ENCODE measurements around the gene UBAP2.

- no peak for TF ChIP-seq EZH2phosphoT487 (IDR thresholded peaks at IDR 0.05; ENCODE audit: borderline replicate concordance, low read length)
- TF ChIP-seq, protein P1, sequence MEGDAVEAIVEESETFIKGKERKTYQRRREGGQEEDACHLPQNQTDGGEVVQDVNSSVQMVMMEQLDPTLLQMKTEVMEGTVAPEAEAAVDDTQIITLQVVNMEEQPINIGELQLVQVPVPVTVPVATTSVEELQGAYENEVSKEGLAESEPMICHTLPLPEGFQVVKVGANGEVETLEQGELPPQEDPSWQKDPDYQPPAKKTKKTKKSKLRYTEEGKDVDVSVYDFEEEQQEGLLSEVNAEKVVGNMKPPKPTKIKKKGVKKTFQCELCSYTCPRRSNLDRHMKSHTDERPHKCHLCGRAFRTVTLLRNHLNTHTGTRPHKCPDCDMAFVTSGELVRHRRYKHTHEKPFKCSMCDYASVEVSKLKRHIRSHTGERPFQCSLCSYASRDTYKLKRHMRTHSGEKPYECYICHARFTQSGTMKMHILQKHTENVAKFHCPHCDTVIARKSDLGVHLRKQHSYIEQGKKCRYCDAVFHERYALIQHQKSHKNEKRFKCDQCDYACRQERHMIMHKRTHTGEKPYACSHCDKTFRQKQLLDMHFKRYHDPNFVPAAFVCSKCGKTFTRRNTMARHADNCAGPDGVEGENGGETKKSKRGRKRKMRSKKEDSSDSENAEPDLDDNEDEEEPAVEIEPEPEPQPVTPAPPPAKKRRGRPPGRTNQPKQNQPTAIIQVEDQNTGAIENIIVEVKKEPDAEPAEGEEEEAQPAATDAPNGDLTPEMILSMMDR (IDR thresholded peaks at IDR 0.05; ENCODE audit: low read depth, low read length, poor library complexity, severe bottlenecking): no peak
These were observed 16.1 kb downstream of the UBAP2 start for GRCh38 chr9:34032631-34033030.
